ENCODE results near the gene SYT17.

The SYT17 gene

DNA sequence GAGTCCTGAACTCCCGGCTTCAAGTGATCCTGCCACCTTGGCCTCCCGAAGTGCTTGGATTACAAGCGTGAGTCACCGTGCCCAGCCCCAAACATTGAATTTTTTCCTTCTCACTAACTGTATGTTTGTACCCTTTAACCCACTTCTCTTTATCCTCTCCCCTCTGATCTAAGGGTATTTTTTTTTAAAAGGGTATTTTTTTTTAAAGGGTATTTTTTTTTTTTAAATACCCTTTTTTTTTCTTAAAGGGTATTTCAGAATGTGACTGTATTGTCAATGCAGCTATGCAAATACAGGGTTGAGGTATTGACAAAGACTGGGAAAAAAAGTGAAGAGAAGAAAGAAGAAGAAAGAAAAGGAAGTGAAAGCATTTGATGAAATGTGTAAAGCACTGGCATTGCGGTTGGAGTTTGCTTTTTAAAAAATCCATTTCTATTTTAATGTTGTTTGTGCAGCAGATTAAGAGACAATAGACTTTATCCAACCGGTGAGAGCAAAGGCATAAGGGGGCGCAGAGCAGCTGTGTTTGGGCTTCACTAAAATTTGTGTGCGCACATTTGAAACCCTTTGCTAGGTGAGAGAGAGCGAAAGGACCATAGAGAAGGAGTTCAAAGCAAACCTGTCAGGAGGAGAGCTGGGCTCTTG, 42.4 kb downstream of the SYT17 start:
- ATAC-seq = no peak
- no peak for TF ChIP-seq TCF4 (CRISPR knock-in tag; IDR thresholded peaks at IDR 0.05; ENCODE audit: borderline replicate concordance)
- TF ChIP-seq BACH2 (CRISPR knock-in tag; IDR thresholded peaks at IDR 0.05; ENCODE audit: borderline replicate concordance) = no peak
- no peak for TF ChIP-seq ESRRG (CRISPR knock-in tag; IDR thresholded peaks at IDR 0.05)
- no peak for TF ChIP-seq PPARA (CRISPR knock-in tag; IDR thresholded peaks at IDR 0.05; ENCODE audit: borderline replicate concordance)
- TF ChIP-seq GLIS3 (CRISPR knock-in tag; IDR thresholded peaks at IDR 0.05) = no peak
- no peak for TF ChIP-seq ZNF8 (CRISPR knock-in tag; IDR thresholded peaks at IDR 0.05)
- TF ChIP-seq ISL1 (CRISPR knock-in tag; IDR thresholded peaks at IDR 0.05) = no peak

DNA sequence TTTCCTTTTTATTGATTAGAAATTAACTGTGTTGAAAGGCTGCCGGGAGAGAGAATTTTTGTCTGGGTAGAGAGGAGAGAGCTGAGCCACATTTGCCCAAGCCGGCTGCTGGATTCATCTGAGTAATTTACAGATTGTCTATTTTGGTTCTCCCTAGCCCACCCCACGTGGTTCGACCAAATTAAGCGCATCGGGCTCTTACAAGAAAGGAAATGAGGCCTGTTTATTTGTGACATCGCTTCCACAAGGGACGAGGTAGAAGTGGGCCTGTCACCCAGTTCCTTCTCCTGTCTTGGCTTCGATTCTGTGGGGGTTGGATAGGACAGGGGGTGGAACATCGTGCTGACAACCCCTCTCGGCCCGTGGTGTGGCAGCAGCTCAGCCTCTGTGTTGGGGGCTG, 42.9 kb downstream of the SYT17 start:
- ATAC-seq = no peak

More for the DNA sequence above, 42.9 kb downstream of the SYT17 start:
- TF ChIP-seq POU6F1 (CRISPR knock-in tag; IDR thresholded peaks at IDR 0.05; ENCODE audit: borderline replicate concordance, low read depth) = no peak
- TF ChIP-seq, protein P1, sequence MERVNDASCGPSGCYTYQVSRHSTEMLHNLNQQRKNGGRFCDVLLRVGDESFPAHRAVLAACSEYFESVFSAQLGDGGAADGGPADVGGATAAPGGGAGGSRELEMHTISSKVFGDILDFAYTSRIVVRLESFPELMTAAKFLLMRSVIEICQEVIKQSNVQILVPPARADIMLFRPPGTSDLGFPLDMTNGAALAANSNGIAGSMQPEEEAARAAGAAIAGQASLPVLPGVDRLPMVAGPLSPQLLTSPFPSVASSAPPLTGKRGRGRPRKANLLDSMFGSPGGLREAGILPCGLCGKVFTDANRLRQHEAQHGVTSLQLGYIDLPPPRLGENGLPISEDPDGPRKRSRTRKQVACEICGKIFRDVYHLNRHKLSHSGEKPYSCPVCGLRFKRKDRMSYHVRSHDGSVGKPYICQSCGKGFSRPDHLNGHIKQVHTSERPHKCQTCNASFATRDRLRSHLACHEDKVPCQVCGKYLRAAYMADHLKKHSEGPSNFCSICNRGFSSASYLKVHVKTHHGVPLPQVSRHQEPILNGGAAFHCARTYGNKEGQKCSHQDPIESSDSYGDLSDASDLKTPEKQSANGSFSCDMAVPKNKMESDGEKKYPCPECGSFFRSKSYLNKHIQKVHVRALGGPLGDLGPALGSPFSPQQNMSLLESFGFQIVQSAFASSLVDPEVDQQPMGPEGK (CRISPR knock-in tag; IDR thresholded peaks at IDR 0.05; ENCODE audit: borderline replicate concordance) = no peak
- TF ChIP-seq OSR1 (CRISPR knock-in tag; IDR thresholded peaks at IDR 0.05) = no peak
- no peak for TF ChIP-seq CREB5 (CRISPR knock-in tag; IDR thresholded peaks at IDR 0.05; ENCODE audit: low read depth)
- TF ChIP-seq ARNTL (CRISPR knock-in tag; IDR thresholded peaks at IDR 0.05; ENCODE audit: borderline replicate concordance, low read depth) = no peak
- TF ChIP-seq CSDC2 (CRISPR knock-in tag; IDR thresholded peaks at IDR 0.05) = no peak
- no peak for TF ChIP-seq BACH2 (CRISPR knock-in tag; IDR thresholded peaks at IDR 0.05; ENCODE audit: borderline replicate concordance)
- TF ChIP-seq GLIS3 (CRISPR knock-in tag; IDR thresholded peaks at IDR 0.05) = no peak
- no peak for TF ChIP-seq ISL1 (CRISPR knock-in tag; IDR thresholded peaks at IDR 0.05)
- TF ChIP-seq, protein P2, sequence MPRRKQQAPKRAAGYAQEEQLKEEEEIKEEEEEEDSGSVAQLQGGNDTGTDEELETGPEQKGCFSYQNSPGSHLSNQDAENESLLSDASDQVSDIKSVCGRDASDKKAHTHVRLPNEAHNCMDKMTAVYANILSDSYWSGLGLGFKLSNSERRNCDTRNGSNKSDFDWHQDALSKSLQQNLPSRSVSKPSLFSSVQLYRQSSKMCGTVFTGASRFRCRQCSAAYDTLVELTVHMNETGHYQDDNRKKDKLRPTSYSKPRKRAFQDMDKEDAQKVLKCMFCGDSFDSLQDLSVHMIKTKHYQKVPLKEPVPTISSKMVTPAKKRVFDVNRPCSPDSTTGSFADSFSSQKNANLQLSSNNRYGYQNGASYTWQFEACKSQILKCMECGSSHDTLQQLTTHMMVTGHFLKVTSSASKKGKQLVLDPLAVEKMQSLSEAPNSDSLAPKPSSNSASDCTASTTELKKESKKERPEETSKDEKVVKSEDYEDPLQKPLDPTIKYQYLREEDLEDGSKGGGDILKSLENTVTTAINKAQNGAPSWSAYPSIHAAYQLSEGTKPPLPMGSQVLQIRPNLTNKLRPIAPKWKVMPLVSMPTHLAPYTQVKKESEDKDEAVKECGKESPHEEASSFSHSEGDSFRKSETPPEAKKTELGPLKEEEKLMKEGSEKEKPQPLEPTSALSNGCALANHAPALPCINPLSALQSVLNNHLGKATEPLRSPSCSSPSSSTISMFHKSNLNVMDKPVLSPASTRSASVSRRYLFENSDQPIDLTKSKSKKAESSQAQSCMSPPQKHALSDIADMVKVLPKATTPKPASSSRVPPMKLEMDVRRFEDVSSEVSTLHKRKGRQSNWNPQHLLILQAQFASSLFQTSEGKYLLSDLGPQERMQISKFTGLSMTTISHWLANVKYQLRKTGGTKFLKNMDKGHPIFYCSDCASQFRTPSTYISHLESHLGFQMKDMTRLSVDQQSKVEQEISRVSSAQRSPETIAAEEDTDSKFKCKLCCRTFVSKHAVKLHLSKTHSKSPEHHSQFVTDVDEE (CRISPR knock-in tag; IDR thresholded peaks at IDR 0.05) = no peak
- no peak for TF ChIP-seq CSRNP3 (CRISPR knock-in tag; IDR thresholded peaks at IDR 0.05)
- TF ChIP-seq PPARA (CRISPR knock-in tag; IDR thresholded peaks at IDR 0.05; ENCODE audit: borderline replicate concordance) = no peak
- no peak for TF ChIP-seq ZNF565 (CRISPR knock-in tag; conservative IDR thresholded peaks at IDR 0.05; ENCODE audit: low read depth)
- TF ChIP-seq ZNF70 (CRISPR knock-in tag; IDR thresholded peaks at IDR 0.05) = no peak
